SIG-M5 (cell line): ENCODE measurements around the gene RRP1.
"Not testable (repeated sequence)": the region's sequence is repeated elsewhere in the genome, so short reads cannot be mapped to it uniquely, and the experiment has no call there.

Experiments
- DNase-seq: peaks from one replicate; lab custom pipeline; 2025; lab: John Stamatoyannopoulos, UW

RRP1 gene

DNA sequence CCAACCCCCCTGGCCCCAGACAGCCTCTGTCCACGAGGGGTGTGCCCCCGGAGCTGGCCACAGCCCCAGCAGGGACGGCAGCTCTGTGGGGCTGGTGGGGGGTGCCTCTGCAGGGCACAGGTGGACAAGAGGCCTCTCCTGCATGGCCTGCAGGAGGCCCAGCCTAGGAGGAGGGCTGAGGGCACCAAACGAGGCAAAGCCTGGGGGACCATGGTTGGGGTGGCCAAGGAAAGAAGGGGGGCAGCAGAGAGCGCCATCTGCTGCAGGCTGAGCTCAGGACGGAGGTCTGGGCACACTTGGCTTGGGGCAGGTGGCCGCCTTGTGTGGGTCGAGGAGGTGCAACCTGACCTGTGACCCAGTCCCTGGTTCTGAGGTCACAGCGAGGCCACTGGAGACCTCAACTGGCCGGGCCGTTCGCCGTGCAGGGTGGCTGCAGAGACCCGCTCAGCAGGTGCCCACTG lies 27.3 kb downstream of the RRP1 start:
- no peak for DNase-seq

DNA sequence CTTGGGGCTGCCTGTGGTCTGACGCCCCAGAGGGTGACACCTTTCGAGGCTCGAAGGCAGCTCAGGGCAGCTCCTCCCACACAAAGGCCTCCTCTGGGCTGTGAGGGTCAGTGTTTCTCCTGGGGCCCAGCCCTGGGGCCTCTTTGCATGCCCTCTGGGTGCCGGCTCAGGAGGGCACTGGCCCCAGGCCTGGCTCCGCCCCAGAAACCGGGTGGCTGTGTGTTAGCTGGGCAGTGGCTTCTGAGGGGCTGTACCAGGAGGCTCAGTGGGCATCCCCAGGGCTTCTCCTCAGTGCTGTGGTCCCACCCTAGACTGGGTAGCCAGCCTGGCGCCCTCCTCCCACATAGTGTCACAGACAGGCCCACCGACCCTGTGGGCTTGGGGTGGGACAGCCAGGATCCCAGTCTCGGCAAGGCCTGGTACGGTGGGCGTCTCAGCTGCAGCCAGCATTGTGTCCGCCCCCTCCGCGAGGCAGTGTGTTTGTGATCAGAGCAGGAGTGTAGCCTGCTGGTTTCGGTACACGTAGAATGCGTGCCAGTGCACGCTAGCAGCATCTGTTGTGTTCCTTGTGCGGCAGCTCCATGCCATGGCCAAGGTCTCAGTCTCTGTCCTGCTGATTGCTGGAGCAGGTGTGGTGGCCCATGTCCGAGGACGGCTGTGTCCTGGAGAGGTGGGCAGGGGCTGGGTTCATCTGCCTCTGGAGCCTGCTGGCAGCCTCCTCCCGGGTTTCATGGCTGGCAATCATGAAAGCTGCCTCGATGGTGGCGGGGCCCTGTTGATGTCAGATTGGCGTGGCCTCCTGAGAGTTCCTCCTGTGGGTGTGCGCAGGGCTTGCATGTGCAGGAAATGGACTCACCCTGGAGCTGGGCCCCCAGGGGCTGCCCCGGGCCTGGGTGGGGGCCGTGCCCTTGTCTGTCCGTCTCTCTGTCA lies 28.0 kb downstream of the RRP1 start:
- DNase-seq: no peak

DNA sequence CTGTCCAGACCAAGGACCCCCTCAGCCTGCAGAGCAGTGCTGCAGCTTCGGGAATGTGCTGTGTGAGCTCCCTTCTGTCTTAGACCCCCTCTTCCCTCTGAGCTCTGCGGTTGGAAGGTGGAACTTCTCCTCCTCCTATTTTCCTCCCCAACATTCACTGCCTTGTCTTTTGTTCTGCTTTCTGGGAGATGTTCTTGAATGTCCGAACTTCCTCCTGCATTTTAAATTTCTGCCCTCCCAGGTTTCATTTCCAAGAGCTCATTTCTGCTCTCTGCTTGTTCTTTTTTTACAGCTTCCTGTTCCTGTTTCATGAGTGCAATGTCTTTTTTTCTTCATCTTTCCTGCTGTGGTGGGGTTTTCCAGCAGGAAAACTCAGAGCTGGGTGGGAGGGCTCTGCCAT lies 29.3 kb downstream of the RRP1 start:
- DNase-seq: peak; percentile 36

DNA sequence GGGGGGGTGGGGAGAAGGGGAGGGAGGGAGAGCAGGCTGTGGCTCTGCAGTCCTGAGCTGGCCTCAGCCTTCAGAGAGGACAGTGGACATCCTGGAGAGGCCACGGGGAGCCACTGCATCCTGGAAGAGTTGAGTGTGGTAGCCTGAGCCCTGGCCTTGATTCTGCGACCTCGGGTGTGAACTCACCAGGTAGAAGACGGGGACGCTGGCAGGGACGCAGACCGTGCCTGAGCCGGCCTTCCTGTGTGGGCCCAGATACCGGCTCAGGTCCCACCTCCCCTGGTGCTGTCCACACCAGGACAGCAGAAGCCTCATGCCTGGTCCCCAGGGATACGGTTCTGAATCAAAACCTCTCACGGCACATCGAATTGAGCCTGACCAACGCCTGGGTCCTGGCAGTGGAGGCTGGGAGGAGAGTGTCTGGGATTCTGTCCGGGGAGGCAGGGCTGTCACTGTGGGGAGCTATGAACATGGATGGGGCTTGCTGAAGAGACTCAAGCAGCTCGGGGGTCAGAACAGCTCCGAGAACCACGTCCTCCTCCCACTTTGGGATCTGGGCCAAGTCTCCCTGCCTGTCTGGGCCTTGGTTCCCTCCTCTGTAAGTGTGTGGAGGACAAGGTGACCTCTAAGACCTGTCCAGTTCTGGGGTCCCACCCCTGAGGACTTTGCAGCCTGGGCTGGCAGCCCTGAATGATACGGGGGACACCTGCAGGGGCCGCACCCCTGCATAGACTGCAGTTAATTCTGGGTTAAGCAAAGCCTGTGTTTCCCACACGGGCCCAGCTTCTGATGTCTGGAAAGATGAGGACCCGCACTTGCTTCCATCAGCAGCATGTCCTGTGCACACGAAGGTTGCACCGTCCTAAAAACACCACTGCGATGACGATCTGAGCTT lies 30.4 kb downstream of the RRP1 start:
- DNase-seq: no peak

DNA sequence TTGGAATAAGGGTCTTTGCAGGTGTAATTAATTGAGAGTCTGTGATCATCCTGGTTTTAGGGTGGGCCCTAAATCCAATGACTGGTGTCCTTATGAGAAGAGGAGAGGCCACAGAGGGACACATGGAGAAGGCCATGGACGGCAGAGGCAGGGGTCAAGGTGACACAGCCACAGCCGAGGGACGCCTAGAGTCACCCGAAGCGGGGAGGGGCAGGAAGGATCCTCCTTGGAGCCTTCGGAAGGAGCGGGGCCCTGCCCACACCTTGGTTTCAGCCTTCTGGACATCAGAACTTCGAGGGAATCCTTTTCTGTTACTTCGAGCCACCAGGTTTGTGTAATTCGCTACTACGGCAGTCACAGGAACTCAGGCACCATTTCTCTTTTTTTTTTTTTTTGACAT lies 31.1 kb downstream of the RRP1 start:
- DNase-seq: no peak

DNA sequence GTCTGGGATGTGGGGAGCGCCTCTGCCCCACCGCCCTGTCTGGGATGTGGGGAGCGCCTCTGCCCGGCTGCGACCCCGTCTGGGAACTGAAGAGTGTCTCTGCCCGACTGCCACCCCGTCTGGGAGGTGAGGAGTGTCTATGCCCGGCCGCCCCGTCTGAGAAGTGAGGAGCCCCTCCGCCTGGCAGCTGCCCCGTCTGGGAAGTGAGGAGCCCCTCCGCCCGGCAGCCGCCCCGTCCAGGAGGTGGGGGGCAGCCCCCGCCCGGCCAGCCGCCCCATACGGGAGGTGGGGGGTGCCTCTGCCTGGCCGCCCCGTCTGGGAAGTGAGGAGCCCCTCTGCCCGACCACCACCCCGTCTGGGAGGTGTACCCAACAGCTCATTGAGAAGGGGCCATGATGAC lies 32.8 kb downstream of the RRP1 start:
- DNase-seq: not testable (repeated sequence)

DNA sequence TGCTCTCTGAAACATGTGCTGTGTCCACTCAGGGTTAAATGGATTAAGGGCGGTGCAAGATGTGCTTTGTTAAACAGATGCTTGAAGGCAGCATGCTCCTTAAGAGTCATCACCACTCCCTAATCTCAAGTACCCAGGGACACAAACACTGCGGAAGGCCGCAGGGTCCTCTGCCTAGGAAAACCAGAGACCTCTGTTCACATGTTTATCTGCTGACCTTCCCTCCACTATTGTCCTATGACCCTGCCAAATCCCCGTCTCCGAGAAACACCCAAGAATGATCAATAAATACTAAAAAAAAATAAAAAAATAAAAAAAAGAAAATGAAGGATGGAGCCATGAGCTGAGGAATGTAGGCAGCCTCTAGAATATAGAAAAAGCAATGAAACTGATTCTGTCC lies 33.4 kb downstream of the RRP1 start:
- not testable (repeated sequence) for DNase-seq

DNA sequence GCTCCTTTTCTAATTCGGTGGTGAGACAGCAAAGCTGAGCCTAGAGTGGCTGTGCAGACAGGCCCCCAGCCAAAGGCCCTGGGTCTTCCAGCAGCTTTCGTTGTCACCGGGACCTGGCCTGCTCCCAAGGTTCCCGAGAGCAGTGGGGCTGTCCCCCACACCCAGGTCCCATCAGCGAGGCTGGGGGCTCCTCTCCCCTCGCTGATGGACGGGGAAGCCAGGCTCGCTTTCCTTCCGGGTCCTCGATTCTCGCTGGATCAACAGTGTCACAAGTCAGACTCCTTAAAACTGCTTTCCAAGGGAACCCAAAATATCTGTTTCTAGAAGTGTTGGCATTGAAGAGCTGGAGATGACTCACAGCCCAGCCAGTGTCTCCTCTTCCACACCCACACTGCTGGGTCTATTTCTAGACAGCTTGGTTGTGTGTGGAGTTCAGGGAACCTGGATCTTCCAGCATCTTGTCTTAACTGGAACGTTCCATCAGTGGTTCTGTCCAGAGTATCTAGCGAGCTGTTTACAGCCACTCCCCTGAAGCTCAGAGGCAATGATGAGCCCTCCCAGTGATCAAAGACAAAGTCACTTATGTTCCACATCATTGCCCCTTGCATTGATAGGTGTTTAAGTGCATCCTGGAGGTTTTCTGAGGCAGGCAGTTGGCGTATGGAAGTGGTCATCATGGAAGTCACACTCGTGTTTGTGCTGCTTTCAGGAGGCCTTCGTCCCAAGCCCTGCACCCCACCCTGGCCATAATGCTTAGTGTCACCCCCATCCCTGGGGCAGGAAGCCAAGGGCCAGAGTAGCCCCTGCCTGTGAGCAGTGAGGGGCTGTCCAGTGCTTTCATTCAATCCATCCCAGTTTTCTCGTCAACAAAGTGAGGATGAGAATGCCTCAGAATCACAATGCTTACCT lies 35.2 kb downstream of the RRP1 start:
- no peak for DNase-seq

DNA sequence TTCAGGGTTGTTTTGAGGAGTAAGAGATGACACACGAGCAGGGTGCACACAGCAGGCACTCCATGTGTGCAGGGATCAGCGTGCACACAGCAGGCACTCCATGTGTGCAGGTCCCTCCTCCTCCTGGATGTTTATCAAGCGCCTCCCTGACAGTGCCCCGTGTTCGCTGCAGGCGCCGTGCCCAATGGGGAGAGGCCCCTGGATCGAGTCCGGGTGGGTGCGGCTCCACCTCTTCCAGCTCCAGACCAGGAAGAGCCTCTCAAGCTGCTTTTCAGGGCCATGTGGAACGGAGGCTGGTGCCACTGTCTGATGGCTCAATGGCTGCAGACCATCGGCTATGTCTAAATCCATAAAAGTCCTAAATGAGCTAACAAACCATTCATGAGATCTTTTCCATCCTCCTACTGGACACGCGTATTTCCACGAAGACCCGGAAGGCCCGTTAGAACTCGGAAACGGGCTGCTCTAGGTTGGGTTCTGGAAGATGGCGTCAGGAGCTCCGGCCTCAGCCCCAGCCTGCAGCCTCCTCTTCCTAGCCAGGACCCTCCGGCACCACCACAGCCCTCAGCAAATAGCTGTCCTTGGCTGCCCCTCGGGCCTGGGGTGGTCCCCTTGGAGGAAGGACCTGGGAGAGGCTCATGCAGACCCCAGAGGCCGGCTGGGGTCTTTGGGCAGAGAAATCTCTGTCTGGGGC lies 36.0 kb downstream of the RRP1 start:
- DNase-seq: no peak

DNA sequence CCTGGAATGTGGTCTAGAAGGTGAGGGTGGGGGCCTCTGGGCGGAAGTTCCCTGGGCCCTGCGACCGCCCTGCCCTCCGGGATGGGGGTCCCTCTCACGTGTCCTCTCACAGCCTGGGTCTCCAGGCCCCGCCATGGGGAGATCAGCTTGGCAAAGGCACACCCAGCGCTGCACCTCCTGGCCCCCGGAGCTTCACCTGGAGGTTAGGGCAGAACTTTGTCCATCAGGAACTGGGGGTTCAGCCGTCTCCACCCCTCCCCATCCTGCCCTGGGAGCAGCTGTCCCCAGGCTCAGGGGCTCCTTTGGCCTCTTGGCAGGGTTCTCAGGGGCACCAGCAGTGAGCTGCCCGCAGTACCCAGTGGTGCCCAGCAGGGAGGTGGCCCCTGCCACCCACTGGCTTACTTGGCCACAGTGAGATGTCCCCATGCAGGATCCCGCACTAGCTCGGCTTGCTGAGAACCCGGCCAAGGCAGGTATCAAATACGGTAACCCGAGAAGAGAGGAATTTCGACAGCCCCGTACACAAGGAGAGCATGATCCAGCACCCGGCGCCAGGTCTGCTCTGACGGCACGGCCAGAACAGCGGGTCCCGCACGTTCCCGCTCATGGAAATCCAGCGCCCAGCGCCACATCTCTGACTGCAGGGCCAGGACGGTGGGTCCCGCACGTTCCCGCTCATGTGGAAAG lies 36.7 kb downstream of the RRP1 start:
- DNase-seq: no peak

DNA sequence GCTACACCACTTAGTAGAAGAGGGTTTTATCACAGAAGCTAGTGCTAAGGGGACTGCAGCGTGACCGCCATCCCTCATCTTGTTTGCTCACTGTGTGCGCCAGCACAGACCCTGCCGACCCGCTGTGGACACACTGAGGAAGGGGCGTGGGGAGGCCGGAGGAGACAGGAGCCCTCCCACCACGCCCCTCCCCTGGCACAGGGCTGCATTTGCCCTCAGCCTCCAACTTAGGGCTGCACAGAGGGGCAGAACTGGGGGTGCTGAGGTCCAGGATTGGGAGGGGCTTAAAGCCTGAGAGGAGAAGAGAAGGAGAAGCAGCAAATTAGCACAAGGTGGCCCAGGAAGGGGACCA lies 37.2 kb downstream of the RRP1 start:
- no peak for DNase-seq

DNA sequence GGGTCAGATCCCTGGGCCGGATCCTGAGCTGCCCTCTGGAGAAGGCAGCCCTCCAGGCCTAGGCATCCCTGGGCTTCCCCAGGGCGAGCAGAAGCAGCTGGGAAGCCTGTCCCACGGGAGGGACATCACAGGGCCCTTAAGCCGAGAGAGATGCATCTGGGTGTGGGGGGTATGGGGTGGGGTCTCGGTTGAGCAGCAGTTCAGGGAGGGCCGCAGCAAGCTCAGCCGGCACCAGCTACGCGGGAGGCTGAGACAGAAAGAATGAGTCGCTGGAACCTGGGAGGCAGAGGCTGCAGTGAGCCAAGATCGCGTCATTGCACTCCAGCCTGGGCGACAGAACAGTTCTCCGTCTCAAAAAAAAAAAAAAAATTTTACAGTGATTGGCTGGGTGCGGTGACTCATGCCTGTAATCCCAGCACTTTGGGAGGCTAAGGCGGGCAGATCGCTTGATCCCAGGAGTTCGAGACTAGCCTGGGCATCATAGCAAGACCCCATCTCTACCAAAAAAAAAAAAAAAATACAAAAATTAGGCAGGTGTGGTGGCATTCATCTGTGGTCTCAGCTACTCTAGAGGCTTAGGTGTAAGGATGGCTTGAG lies 37.7 kb downstream of the RRP1 start:
- DNase-seq: no peak

DNA sequence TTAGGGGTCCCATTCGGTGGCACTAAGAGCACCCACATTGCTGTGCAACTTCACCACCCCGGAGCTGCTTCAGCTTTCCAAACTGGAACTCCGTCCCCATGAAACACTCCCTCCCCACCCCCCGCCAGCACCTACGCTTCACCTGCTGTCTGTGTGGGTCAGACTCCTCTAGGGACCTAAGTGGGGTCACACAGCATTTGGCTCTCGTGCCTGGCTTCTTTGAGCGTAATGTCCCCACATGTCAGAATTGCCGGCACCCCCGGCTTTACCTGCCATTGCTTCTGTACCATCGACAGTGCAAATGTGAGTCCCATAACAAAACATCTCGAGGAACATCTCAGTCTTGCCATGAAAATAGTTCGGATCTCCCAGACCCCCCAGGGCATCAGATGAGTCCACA lies 39.8 kb downstream of the RRP1 start:
- no peak for DNase-seq

DNA sequence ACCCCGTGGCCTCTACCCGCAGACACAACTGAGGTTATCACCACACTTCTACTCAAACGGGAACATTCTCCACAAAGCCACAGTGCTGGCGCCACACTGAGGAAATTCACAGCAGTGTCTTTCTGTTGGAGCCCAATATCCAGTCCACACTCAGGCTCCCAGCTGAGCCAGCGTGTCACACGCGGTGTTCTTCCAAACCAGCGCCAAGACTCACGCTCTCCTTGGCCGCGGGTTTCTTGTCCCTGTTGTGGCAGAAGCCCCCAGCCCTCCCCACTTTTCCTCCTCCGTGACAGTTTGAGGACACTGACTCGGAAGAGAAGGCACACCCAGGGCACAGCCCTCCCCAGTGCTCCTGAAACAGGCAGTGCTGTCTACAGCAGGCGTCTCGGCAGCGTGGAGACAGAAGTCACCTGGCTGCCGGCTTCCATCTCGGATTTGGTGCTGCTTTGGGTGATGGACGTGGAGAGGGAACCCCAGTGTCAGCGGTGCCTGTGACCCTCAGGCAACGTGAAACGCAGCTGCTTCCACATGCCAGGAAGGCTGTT lies 40.3 kb downstream of the RRP1 start:
- no peak for DNase-seq

DNA sequence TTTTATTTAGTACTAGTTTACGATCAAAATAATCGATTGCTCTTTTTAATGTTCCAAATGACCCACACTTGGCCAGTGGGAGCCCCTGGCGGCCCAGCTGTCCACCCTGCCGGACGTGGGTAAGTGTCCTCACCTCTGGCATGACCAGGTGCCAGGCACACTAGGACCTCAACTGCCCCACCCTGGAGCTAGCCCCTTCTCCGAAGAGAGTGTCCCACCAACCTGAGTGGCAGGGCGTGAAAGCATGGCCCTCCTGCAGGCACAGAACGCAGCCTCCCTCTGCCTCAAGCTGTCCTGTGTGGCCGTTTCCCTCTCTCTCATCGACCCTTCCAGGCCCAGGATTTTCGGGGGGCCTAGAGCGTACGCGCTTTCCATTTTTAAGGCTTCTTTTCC lies 42.8 kb downstream of the RRP1 start:
- no peak for DNase-seq

DNA sequence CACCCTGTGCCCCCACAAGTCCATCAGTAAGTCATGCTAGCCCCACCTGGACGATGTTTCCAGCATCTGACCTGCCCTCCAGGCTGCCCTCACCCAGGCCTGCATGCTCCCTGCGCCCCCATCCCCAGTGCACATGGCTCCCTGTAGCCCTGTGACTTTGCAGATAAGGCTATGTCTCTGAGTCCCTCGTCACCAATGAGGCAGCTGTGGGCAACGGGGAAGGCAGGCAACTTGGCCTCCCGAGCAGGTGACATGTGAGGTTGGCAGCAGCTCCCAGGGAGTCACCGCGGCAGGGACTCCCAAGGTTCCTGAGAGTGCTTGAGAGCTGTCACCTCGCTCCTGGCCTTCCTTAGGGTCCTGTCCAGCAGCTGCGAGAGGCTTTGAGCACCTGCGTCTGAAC lies 43.3 kb downstream of the RRP1 start:
- no peak for DNase-seq

DNA sequence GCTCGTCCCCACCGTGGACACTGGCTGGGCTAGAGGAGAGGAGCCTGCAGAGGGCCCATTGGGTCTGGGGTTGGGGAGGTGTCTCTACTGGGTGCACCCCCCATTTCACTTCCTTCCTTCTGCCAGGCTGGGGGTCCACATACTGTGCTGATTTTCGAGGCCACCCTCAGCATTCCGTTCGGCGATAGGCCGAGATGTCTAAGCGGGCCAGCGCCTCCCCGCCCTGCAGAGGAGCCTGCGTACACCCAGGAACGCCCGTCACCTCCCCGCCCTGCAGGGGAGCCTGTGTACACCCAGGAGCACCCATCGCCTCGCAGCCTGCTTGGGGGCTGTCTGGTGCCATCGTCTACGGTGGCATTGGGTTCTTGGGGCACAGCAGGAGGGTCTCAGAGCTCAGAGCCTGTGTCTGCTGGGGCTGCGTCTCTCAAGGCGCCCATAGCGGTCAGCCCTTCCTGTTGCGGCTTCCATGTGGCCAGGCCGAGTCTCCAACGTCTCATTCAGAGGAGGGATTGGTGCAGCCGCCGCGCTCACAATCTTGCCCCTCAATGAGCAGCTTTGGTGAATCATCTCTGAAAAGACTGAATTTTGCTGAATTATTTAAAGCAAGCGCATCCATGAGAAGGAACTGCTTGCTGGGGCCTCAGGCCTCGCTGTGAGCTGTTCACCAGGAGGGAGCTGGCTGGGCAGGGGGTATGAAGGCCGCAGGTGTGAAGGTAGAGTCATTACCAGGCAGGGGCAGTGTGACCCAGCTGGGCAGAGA lies 44.9 kb downstream of the RRP1 start:
- DNase-seq: no peak

DNA sequence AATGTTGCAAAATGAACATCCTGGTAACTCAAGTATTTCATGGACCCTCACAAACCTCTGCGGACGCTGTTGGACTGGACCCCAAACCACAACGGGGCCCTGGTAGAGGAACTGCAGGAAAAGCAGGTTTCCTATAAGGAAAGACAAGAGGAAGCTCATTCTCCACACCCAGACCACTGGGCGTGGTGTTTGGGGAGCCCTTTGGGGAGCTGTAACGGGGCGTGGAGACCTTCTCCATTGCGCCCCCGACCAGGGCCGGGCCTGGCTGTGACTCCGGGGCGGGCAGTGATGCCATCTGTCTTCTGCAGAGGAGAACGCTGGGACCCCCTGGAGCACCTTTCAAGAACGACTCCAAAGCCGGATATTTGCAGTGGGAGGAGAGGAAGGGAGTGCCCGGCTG lies 45.7 kb downstream of the RRP1 start:
- DNase-seq: no peak

DNA sequence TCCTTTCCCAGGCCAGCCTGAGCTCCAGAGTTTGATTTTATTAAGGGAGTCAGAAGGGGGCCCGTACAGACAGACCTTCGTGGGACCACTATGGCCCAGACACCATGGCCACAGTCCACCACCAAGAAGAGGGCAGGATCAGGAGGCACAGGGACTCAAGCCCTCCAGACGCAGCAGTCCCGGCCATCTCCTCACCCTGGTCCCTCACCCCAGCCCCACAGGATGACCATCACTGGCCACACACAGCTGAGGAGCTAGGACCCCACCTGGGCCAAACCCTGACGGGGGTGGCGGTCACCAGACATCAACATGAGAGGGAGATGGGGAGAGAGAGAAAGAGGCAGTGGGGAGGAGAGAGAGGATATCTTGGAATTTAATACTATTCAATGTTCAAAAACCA lies 46.5 kb downstream of the RRP1 start:
- DNase-seq: no peak
